Stomach (tissue), 9 donors: ENCODE data around the gene TMEM81. TPM values are rescaled to one million over a fixed set of nuclear protein-coding genes. Genes with fewer than 3 reads are reported as not detected.
A peak's percentile ranks its signal among the peaks of the same experiment; 100 is the strongest.

Experiments
- DNase-seq, 2 donors: peaks; one replicate each; pipeline versions ENCODE4 v3.0.0 to v3.0.0-alpha.2; 2013 to 2019
- H3K27ac ChIP-seq, 5 donors: fragments of 200-600 bp in 4 of 5; sonication (generic) in 4 of 5; one replicate each; pipeline ENCODE4 v1.5.1; 2013 to 2019; ENCODE audit warnings: mild to moderate bottlenecking in 1 of 5, moderate library complexity in 1 of 5
- H3K27me3 ChIP-seq, 3 donors: fragments of 200-600 bp; sonication (generic); one replicate each; pipeline ENCODE4 v1.5.1; 2017 to 2019; ENCODE audit warnings: mixed run types in 1 of 3
- H3K36me3 ChIP-seq, 4 donors: fragments of 200-600 bp; sonication (generic); 1 replicate in 3 of 4; 2 replicates in 1 of 4; pipeline ENCODE4 v1.5.1; 2016 to 2019
- H3K4me1 ChIP-seq, 4 donors: fragments of 200-600 bp; sonication (generic); one replicate each; pipeline ENCODE4 v1.5.1; 2016 to 2019
- H3K4me3 ChIP-seq, 4 donors: fragments of 200-600 bp; sonication (generic) in 3 of 4; one replicate each; pipeline ENCODE4 v1.5.1; 2016 to 2019; ENCODE audit warnings: mild to moderate bottlenecking in 1 of 4
- H3K9me3 ChIP-seq, 4 donors: fragments of 200-600 bp; sonication (generic); one replicate each; pipeline ENCODE4 v1.5.1; 2016 to 2019
- CTCF ChIP-seq, 7 experiments: fragments of 450-650 bp in 4 of 7; fragments of 200-600 bp in 3 of 7; sonication (generic) in 3 of 7; IDR thresholded peaks; one replicate each; pipeline ENCODE4 v1.5.1; 2016 to 2019; ENCODE audit warnings: antibody characterized with exemption in 7 of 7, control low read depth in 2 of 7, mild to moderate bottlenecking in 1 of 7
- EP300 ChIP-seq: sonication (generic); formaldehyde crosslinking; IDR thresholded peaks from one replicate; pipeline ENCODE4 v1.6.1; 2017; ENCODE audit warnings: antibody characterized with exemption
- POLR2A ChIP-seq, 4 donors: fragments of 450-650 bp; IDR thresholded peaks; one replicate each; pipeline ENCODE4 v1.6.1; 2016; ENCODE audit warnings: antibody characterized with exemption in 4 of 4, control low read depth in 2 of 4, mild to moderate bottlenecking in 1 of 4, moderate library complexity in 1 of 4
- POLR2AphosphoS5 ChIP-seq, 3 donors: sonication (generic); formaldehyde crosslinking; IDR thresholded peaks; one replicate each; pipeline ENCODE4 v1.6.1; 2016; ENCODE audit warnings: antibody characterized with exemption in 3 of 3
- WGBS, 5 donors: extraction: QIAGEN DNeasy Blood & Tissue Kit in 3 of 5; methylation state at CpG; one replicate each; pipeline versions ENCODE4 v1.1.5 to v1.1.7; 2013 to 2018; 5-methylcytosine and 5-hydroxymethylcytosine counted together
- intact Hi-C: fragments of 100-400 bp; cut with DNase I; formaldehyde crosslinking; loops from one replicate; pipeline ENCODE4 v1.15.1; 2023; ENCODE audit warnings: low total_unique reads
- polyA plus RNA-seq, 3 donors: library from polyadenylated mRNA; stranded (reverse); fragments of 200-250 nt; gene quantifications; one replicate each; pipeline ENCODE4 v1.2.3, GENCODE V29; 2013
- total RNA-seq, 5 donors: library from RNA; depleted of rRNA; stranded (reverse); fragments of >200 nt; gene quantifications; one replicate each; pipeline versions ENCODE4 v1.1.0 to v1.2.3, GENCODE V29; 2014 to 2016
- donor health status: healthy with polysubstance abuse.
- donor health status: Bipolar disorder and iron deficiency.
- donor health status: healthy.

The TMEM81 gene
- total and polyA plus RNA-seq, 8 donors: 1.1 to 10.3 (median 1.8) TPM; not detected in 4

GRCh38 chr1:205048382-205048781 is 35.9 kb downstream of the TMEM81 start:
- H3K9me3 ChIP-seq: no peaks in the 10 kb centered on the region
- H3K4me3 ChIP-seq: no peak overlapping the region
- intact Hi-C loops: no loop called here
- no peak overlapping the region for H3K27ac ChIP-seq
- no peaks in the 10 kb centered on the region for H3K36me3 ChIP-seq
- TF ChIP-seq POLR2A (IDR thresholded peaks at IDR 0.05) (no peak), EP300 (no peak), CTCF (IDR thresholded peaks at IDR 0.05) (no peak), POLR2AphosphoS5 (IDR thresholded peaks at IDR 0.05) (no peak)
- 69 to 87% (median 77%) methylated on average over 6 to 9 of the region's 9 CpGs for WGBS, 5 donors
- peaks cover 8 to 78% (median 42%) of the 10 kb centered on the region in 3 donors for H3K27me3 ChIP-seq
- DNase-seq: peak in 1 of 2 donors; percentile 27
- H3K4me1 ChIP-seq: peaks cover 0 to 4% (median under 1%) of the 10 kb centered on the region in 4 donors

- no peaks in the 10 kb centered on the region for H3K36me3 ChIP-seq
- H3K4me1 ChIP-seq: peaks cover 0 to 10% (median 4%) of the 10 kb centered on the region in 4 donors
- H3K4me3 ChIP-seq: no peak overlapping the region
- TF ChIP-seq POLR2A (IDR thresholded peaks at IDR 0.05) (no peak), POLR2AphosphoS5 (IDR thresholded peaks at IDR 0.05) (no peak), CTCF (IDR thresholded peaks at IDR 0.05) (no peak), EP300 (no peak)
- peaks cover 12 to 80% (median 47%) of the 10 kb centered on the region in 3 donors for H3K27me3 ChIP-seq
- no peak overlapping the region for H3K27ac ChIP-seq
- WGBS, 5 donors: 62 to 77% (median 71%) methylated on average over 5 of the region's 5 CpGs
- DNase-seq: no peak
- intact Hi-C loops: no loop called here
- H3K9me3 ChIP-seq: no peaks in the 10 kb centered on the region
Measured at GRCh38 chr1:205047764-205048231, 36.5 kb downstream of the TMEM81 start.

GRCh38 chr1:205046870-205047269 is 37.4 kb downstream of the TMEM81 start:
- H3K4me1 ChIP-seq: peaks cover 0 to 13% (median 5%) of the 10 kb centered on the region in 4 donors
- peaks cover 12 to 86% (median 53%) of the 10 kb centered on the region in 3 donors for H3K27me3 ChIP-seq
- no peak for DNase-seq
- no peak overlapping the region for H3K4me3 ChIP-seq
- H3K27ac ChIP-seq: no peak overlapping the region
- no peaks in the 10 kb centered on the region for H3K36me3 ChIP-seq
- intact Hi-C loops: no loop called here
- WGBS, 5 donors: 32 to 47% (median 44%) methylated on average over 3 to 4 of the region's 4 CpGs; no CpG with 5 or more reads in 1 of the 5 donors
- TF ChIP-seq CTCF (IDR thresholded peaks at IDR 0.05) (no peak), EP300 (no peak), POLR2AphosphoS5 (IDR thresholded peaks at IDR 0.05) (no peak), POLR2A (IDR thresholded peaks at IDR 0.05) (no peak)
- H3K9me3 ChIP-seq: no peaks in the 10 kb centered on the region

GRCh38 chr1:205045146-205045545 is 39.1 kb downstream of the TMEM81 start:
- Histone ChIP-seq H3K27ac (no peak overlapping the region), H3K4me1 (peaks cover 0 to 13% (median 5%) of the 10 kb centered on the region in 4 donors), H3K9me3 (no peaks in the 10 kb centered on the region), H3K36me3 (no peaks in the 10 kb centered on the region), H3K4me3 (no peak overlapping the region), H3K27me3 (peaks cover 12 to 92% (median 59%) of the 10 kb centered on the region in 3 donors)
- WGBS, 5 donors: 23 to 39% (median 32%) methylated on average over 11 of the region's 11 CpGs
- intact Hi-C loops: no loop called here
- DNase-seq: no peak
- TF ChIP-seq EP300: no peak
- TF ChIP-seq CTCF (IDR thresholded peaks at IDR 0.05): no peak
- no peak for TF ChIP-seq POLR2AphosphoS5 (IDR thresholded peaks at IDR 0.05)
